SK-N-MC (cell line): ENCODE measurements around the gene STX1A.

Experiments used
- EZH2 ChIP-seq: fragments of 200-600 bp; sonication (generic); IDR thresholded peaks from one replicate; pipeline ENCODE4 v1.6.1; 2017; ENCODE audit warnings: antibody characterized with exemption
- POLR2AphosphoS5 ChIP-seq: IDR thresholded peaks from 2 replicates; pipeline ENCODE4 v1.6.1; 2012; ENCODE audit warnings: mild to moderate bottlenecking, low read depth, low read length, borderline replicate concordance

GRCh38 chr7:73688288-73688687 is 31.2 kb downstream of the STX1A start:
- TF ChIP-seq POLR2AphosphoS5 (no peak), EZH2 (no peak)
